Measurements from ENCODE around the gene GYS2.
A peak's percentile ranks its signal among the peaks of the same experiment; 100 is the strongest.

GYS2 gene

GRCh38 chr12:21577516-21577915 is 27.1 kb downstream of the GYS2 start:
- peaks cover 14% of the 10 kb centered on the region for H3K27me3 ChIP-seq (ENCODE audit: insufficient read depth, low read length)
- no peak overlapping the region for H2AFZ ChIP-seq (ENCODE audit: low read length, unreplicated experiment)
- no peaks in the 10 kb centered on the region for H3K36me3 ChIP-seq (ENCODE audit: insufficient read depth, low read length)
- no peak overlapping the region for H3K27ac ChIP-seq (ENCODE audit: low read depth, low read length)
- H3K4me1 ChIP-seq (ENCODE audit: control insufficient read depth, insufficient read depth, low read length, unreplicated experiment) = no peaks in the 10 kb centered on the region
- H3K79me2 ChIP-seq (ENCODE audit: control insufficient read depth, insufficient read depth, low read length, unreplicated experiment) = no peaks in the 10 kb centered on the region
- no peak overlapping the region for H3K4me3 ChIP-seq (ENCODE audit: low read depth, low read length)

- H3K4me3 ChIP-seq (ENCODE audit: low read depth, low read length) = no peak overlapping the region
- H3K36me3 ChIP-seq (ENCODE audit: insufficient read depth, low read length) = no peaks in the 10 kb centered on the region
- no peak overlapping the region for H3K27ac ChIP-seq (ENCODE audit: low read depth, low read length)
- no peak overlapping the region for H2AFZ ChIP-seq (ENCODE audit: low read length, unreplicated experiment)
- H3K79me2 ChIP-seq (ENCODE audit: control insufficient read depth, insufficient read depth, low read length, unreplicated experiment) = no peaks in the 10 kb centered on the region
- peaks cover 14% of the 10 kb centered on the region for H3K27me3 ChIP-seq (ENCODE audit: insufficient read depth, low read length)
- H3K4me1 ChIP-seq (ENCODE audit: control insufficient read depth, insufficient read depth, low read length, unreplicated experiment) = no peaks in the 10 kb centered on the region
Measured at GRCh38 chr12:21576431-21576830, 28.2 kb downstream of the GYS2 start.

GRCh38 chr12:21573733-21574358 is 30.8 kb downstream of the GYS2 start:
- Histone ChIP-seq H3K27ac (ENCODE audit: low read depth, low read length) (no peak overlapping the region), H3K4me1 (ENCODE audit: control insufficient read depth, insufficient read depth, low read length, unreplicated experiment) (no peaks in the 10 kb centered on the region), H3K27me3 (ENCODE audit: insufficient read depth, low read length) (0 out of 2 replicates have a peak, but pooled peaks cover 5% of the 10 kb centered on the region), H2AFZ (ENCODE audit: low read length, unreplicated experiment) (no peak overlapping the region), H3K79me2 (ENCODE audit: control insufficient read depth, insufficient read depth, low read length, unreplicated experiment) (no peaks in the 10 kb centered on the region), H3K4me3 (ENCODE audit: low read depth, low read length) (no peak overlapping the region), H3K36me3 (ENCODE audit: insufficient read depth, low read length) (no peaks in the 10 kb centered on the region)

- no peak overlapping the region for H3K4me3 ChIP-seq (ENCODE audit: low read depth, low read length)
- no peak overlapping the region for H3K27ac ChIP-seq (ENCODE audit: low read depth, low read length)
- H3K79me2 ChIP-seq (ENCODE audit: control insufficient read depth, insufficient read depth, low read length, unreplicated experiment) = no peaks in the 10 kb centered on the region
- H3K4me1 ChIP-seq (ENCODE audit: control insufficient read depth, insufficient read depth, low read length, unreplicated experiment) = no peaks in the 10 kb centered on the region
- no peaks in the 10 kb centered on the region for H3K27me3 ChIP-seq (ENCODE audit: insufficient read depth, low read length)
- H2AFZ ChIP-seq (ENCODE audit: low read length, unreplicated experiment) = no peak overlapping the region
- H3K36me3 ChIP-seq (ENCODE audit: insufficient read depth, low read length) = no peaks in the 10 kb centered on the region
Measured at GRCh38 chr12:21571046-21571445, 33.6 kb downstream of the GYS2 start.

GRCh38 chr12:21568115-21568514 is 36.5 kb downstream of the GYS2 start:
- H3K27ac ChIP-seq (ENCODE audit: low read depth, low read length) = no peak overlapping the region
- H3K79me2 ChIP-seq (ENCODE audit: control insufficient read depth, insufficient read depth, low read length, unreplicated experiment) = no peaks in the 10 kb centered on the region
- no peak overlapping the region for H2AFZ ChIP-seq (ENCODE audit: low read length, unreplicated experiment)
- H3K27me3 ChIP-seq (ENCODE audit: insufficient read depth, low read length) = no peaks in the 10 kb centered on the region
- H3K4me1 ChIP-seq (ENCODE audit: control insufficient read depth, insufficient read depth, low read length, unreplicated experiment) = no peaks in the 10 kb centered on the region
- H3K36me3 ChIP-seq (ENCODE audit: insufficient read depth, low read length) = no peaks in the 10 kb centered on the region
- no peak overlapping the region for H3K4me3 ChIP-seq (ENCODE audit: low read depth, low read length)

- H3K27ac ChIP-seq (ENCODE audit: low read depth, low read length) = no peak overlapping the region
- H3K4me3 ChIP-seq (ENCODE audit: low read depth, low read length) = no peak overlapping the region
- H2AFZ ChIP-seq (ENCODE audit: low read length, unreplicated experiment) = peak overlapping the region; percentile 36
- no peaks in the 10 kb centered on the region for H3K4me1 ChIP-seq (ENCODE audit: control insufficient read depth, insufficient read depth, low read length, unreplicated experiment)
- H3K36me3 ChIP-seq (ENCODE audit: insufficient read depth, low read length) = no peaks in the 10 kb centered on the region
- no peaks in the 10 kb centered on the region for H3K79me2 ChIP-seq (ENCODE audit: control insufficient read depth, insufficient read depth, low read length, unreplicated experiment)
- no peaks in the 10 kb centered on the region for H3K27me3 ChIP-seq (ENCODE audit: insufficient read depth, low read length)
Measured at GRCh38 chr12:21566907-21567394, 37.7 kb downstream of the GYS2 start.

GRCh38 chr12:21566223-21566906 is 38.3 kb downstream of the GYS2 start:
- no peaks in the 10 kb centered on the region for H3K27me3 ChIP-seq (ENCODE audit: insufficient read depth, low read length)
- no peak overlapping the region for H3K27ac ChIP-seq (ENCODE audit: low read depth, low read length)
- H3K4me1 ChIP-seq (ENCODE audit: control insufficient read depth, insufficient read depth, low read length, unreplicated experiment) = no peaks in the 10 kb centered on the region
- no peak overlapping the region for H2AFZ ChIP-seq (ENCODE audit: low read length, unreplicated experiment)
- no peaks in the 10 kb centered on the region for H3K36me3 ChIP-seq (ENCODE audit: insufficient read depth, low read length)
- no peak overlapping the region for H3K4me3 ChIP-seq (ENCODE audit: low read depth, low read length)
- no peaks in the 10 kb centered on the region for H3K79me2 ChIP-seq (ENCODE audit: control insufficient read depth, insufficient read depth, low read length, unreplicated experiment)

GRCh38 chr12:21562859-21563258 is 41.8 kb downstream of the GYS2 start:
- Histone ChIP-seq H2AFZ (ENCODE audit: low read length, unreplicated experiment) (no peak overlapping the region), H3K4me1 (ENCODE audit: control insufficient read depth, insufficient read depth, low read length, unreplicated experiment) (peaks cover 14% of the 10 kb centered on the region), H3K79me2 (ENCODE audit: control insufficient read depth, insufficient read depth, low read length, unreplicated experiment) (no peaks in the 10 kb centered on the region), H3K27ac (ENCODE audit: low read depth, low read length) (no peak overlapping the region), H3K27me3 (ENCODE audit: insufficient read depth, low read length) (no peaks in the 10 kb centered on the region), H3K4me3 (ENCODE audit: low read depth, low read length) (no peak overlapping the region), H3K36me3 (ENCODE audit: insufficient read depth, low read length) (no peaks in the 10 kb centered on the region)

GRCh38 chr12:21561158-21561557 is 43.5 kb downstream of the GYS2 start:
- no peaks in the 10 kb centered on the region for H3K36me3 ChIP-seq (ENCODE audit: insufficient read depth, low read length)
- H3K27ac ChIP-seq (ENCODE audit: low read depth, low read length) = peak overlapping the region; percentile 78
- H3K27me3 ChIP-seq (ENCODE audit: insufficient read depth, low read length) = no peaks in the 10 kb centered on the region
- H3K79me2 ChIP-seq (ENCODE audit: control insufficient read depth, insufficient read depth, low read length, unreplicated experiment) = no peaks in the 10 kb centered on the region
- no peak overlapping the region for H3K4me3 ChIP-seq (ENCODE audit: low read depth, low read length)
- peaks cover 14% of the 10 kb centered on the region for H3K4me1 ChIP-seq (ENCODE audit: control insufficient read depth, insufficient read depth, low read length, unreplicated experiment)
- H2AFZ ChIP-seq (ENCODE audit: low read length, unreplicated experiment) = peak overlapping the region; percentile 3

GRCh38 chr12:21559855-21560569 is 44.6 kb downstream of the GYS2 start:
- Histone ChIP-seq H3K79me2 (ENCODE audit: control insufficient read depth, insufficient read depth, low read length, unreplicated experiment) (no peaks in the 10 kb centered on the region), H3K36me3 (ENCODE audit: insufficient read depth, low read length) (no peaks in the 10 kb centered on the region), H3K27me3 (ENCODE audit: insufficient read depth, low read length) (no peaks in the 10 kb centered on the region), H2AFZ (ENCODE audit: low read length, unreplicated experiment) (no peak overlapping the region), H3K4me1 (ENCODE audit: control insufficient read depth, insufficient read depth, low read length, unreplicated experiment) (peaks cover 14% of the 10 kb centered on the region), H3K27ac (ENCODE audit: low read depth, low read length) (peak overlapping the region; percentile 78), H3K4me3 (ENCODE audit: low read depth, low read length) (no peak overlapping the region; the same call in 1 of the 2 replicates)
